ENCODE results near the gene RNF222.
"Not testable (repeated sequence)": the region's sequence is repeated elsewhere in the genome, so short reads cannot be mapped to it uniquely, and the experiment has no call there.

Gene RNF222

DNA sequence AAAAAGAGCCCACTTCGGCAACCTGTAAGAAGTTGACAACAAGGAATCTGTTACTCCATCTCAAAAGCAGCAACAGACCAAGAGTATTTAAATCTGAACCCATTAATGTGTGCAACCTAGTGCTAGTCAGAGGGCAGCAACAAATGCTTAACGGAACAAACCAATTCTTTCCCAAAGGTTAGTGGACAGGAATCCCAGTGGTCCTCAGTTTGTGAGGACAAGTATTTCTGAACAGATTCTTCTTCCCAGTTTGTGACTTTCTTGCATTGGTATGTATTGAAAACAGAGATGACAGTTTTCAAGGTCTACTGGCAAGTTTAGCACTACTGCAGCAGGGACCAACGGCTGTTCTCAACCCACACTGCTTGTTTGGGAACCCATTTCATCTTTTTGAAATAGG lies 17.6 kb downstream of the RNF222 start:
- no peaks in the 10 kb centered on the region for H3K9me3 Mint-ChIP-seq
- H3K27me3 Mint-ChIP-seq, result no peaks in the 10 kb centered on the region
- H3K27ac Mint-ChIP-seq, result no peak overlapping the region
- peak overlapping the region in 1 of 2 donors; percentile 95 for H3K4me3 Mint-ChIP-seq
- ATAC-seq (replicated peaks), result no peak
- no peak for DNase-seq
- H3K4me1 Mint-ChIP-seq, result peaks cover 32 to 70% of the 10 kb centered on the region in 2 donors
- H3K36me3 Mint-ChIP-seq, result peaks cover 51 to 65% of the 10 kb centered on the region in 2 donors

DNA sequence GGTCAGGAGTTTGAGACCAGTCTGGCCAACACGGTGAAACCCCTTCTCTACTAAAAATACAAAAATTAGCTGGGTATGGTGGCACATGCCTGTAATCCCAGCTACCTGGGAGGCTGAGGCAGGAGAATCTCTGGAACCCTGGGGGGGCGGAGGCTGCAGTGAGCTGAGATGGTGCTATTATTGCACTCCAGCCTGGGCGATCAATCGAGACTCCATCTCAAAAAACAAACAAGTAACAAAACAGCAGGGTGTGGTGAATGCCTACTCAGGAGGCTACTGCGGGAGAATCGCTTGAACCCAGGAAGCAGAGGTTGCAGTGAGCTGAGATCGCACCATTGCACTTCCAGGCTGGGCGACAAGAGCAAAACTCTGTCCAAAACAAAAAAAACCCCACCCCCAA lies 19.5 kb downstream of the RNF222 start:
- not testable (repeated sequence) for H3K9me3 Mint-ChIP-seq; DNase-seq; H3K27me3 Mint-ChIP-seq; ATAC-seq (replicated peaks)
- Mint-ChIP-seq H3K36me3 (peaks cover 54 to 63% of the 10 kb centered on the region in 2 donors), H3K4me1 (peaks cover 29 to 59% of the 10 kb centered on the region in 2 donors), H3K4me3 (peak overlapping the region in 1 of 2 donors; percentile 41), H3K27ac (peak overlapping the region; percentile 71)

DNA sequence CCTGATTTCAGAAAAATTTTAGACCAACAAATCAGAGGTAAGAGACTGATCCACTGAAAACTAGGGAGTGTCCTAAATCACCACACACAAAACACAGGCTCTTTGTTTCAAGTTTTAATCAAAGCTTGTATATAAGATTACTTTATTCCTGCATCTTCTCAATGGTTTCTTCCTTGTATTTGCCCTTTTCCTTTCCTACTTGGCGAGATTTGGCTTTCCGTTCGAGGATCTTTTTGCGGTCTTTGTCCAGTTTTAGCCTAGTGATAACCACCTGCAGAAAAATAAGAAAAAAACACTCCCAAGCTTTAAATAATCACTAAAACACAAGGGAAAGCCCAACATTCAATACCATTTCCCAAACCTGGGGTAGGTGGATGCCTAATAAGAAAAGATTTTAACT lies 20.2 kb downstream of the RNF222 start:
- peaks cover 25 to 59% of the 10 kb centered on the region in 2 donors for H3K4me1 Mint-ChIP-seq
- no peak for DNase-seq
- peaks cover 50 to 59% of the 10 kb centered on the region in 2 donors for H3K36me3 Mint-ChIP-seq
- H3K27me3 Mint-ChIP-seq, result no peaks in the 10 kb centered on the region
- peak overlapping the region in 1 of 2 donors; percentile 26 for H3K4me3 Mint-ChIP-seq
- no peak overlapping the region for H3K27ac Mint-ChIP-seq
- H3K9me3 Mint-ChIP-seq, result no peaks in the 10 kb centered on the region
- no peak for ATAC-seq (replicated peaks)

DNA sequence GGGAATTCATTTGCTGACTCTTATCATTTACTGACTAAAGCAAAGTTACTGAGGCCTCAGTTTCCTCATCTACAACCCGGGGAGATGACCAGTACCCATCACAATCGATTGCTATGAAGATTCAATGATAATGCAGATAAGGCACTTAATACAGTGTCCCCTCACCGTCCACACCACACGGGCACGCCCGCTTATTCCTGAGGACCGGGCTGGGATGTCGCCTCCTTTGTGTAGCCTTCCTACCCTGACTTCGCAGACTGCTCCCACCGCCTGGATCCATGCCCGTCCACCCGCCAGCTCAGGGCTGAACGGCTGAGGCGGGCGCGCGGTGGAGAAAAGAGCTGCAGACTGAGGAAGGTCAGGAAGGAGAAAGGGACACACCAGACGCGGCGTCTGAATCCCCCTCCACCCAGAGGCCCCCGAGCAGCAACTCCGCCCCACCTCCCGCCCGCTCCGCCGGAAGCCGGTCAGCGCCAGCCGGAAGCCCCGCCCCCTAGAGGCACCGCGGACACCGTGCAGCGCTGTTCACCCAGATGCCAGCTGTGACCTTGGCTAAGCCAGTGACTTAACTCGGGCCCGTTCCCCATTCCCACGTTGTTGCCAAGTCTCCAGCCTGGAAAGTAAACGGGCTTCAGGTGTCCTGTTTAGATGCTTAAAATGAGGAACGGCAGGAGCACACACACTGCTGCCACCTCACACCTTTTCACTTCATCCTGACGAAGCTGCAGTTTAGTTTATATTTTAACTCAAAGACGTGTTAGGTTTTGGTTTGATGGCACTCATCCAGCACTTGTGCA lies 21.2 kb downstream of the RNF222 start, which contains the start of gene KRABD2:
Gene KRABD2 (minus strand): TSS at position 434 of the 797 bp plus-strand sequence.
- ATAC-seq (replicated peaks), result peak; percentile 97 to 99
- Mint-ChIP-seq H3K36me3 (peaks cover 44 to 52% of the 10 kb centered on the region in 2 donors), H3K27ac (peak within 1 kb of the TSS; percentile 87), H3K4me3 (peak within 1 kb of the TSS; percentile 89), H3K9me3 (no peaks in the 10 kb centered on the region), H3K27me3 (no peaks in the 10 kb centered on the region), H3K4me1 (peaks cover 24 to 59% of the 10 kb centered on the region in 2 donors)
- peak; percentile 86 for DNase-seq

DNA sequence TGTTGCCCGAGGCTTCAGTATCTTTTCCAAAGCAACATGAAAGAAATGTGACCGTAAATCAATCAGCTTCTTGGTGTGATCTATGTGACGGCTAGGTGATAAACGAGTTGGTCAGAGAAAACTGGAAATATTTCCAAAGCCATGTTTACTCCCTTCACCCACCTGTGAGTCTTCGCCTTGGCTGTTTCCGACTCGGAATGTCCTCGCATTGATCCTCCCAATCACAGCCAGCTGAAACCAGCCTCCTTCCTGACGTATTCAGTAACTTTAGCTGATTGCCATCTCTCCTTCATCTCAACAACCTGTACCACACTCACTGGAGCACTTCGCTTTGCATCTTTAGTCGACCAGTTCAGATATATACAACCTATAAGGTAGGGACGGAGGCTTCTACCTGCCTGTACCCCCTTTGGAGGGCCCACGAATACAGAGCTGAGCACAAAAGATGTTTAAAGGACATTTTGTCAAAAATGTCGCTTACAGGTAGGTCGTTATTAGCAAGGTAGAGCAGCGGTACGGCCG lies 21.8 kb downstream of the RNF222 start:
- peaks cover 18 to 52% of the 10 kb centered on the region in 2 donors for H3K4me1 Mint-ChIP-seq
- no peak for DNase-seq
- no peaks in the 10 kb centered on the region for H3K9me3 Mint-ChIP-seq
- peaks cover 39 to 45% of the 10 kb centered on the region in 2 donors for H3K36me3 Mint-ChIP-seq
- no peaks in the 10 kb centered on the region for H3K27me3 Mint-ChIP-seq
- peak overlapping the region; percentile 87 for H3K27ac Mint-ChIP-seq
- H3K4me3 Mint-ChIP-seq, result peak overlapping the region; percentile 89
- peak in 1 of 2 donors; percentile 20 for ATAC-seq (replicated peaks)

DNA sequence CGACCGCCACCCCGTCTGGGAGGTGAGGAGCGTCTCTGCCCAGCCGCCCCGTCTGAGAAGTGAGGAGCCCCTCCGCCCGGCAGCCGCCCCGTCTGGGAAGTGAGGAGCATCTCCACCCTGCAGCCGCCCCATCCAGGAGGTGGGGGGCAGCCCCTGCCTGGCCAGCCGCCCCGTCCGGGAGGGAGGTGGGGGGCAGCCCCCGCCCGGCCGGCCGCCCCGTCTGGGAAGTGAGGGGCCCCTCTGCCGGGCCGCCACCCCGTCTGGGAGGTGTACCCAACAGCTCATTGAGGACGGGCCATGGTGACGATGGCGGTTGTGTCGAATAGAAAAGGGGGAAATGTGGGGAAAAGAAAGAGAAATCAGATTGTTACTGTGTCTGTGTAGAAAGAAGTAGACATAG lies 23.8 kb downstream of the RNF222 start:
- not testable (repeated sequence) for ATAC-seq (replicated peaks); H3K4me3 Mint-ChIP-seq; H3K9me3 Mint-ChIP-seq; H3K27me3 Mint-ChIP-seq; H3K27ac Mint-ChIP-seq; DNase-seq
- Mint-ChIP-seq H3K36me3 (peaks cover 41 to 45% of the 10 kb centered on the region in 2 donors), H3K4me1 (peaks cover 18 to 52% of the 10 kb centered on the region in 2 donors)

DNA sequence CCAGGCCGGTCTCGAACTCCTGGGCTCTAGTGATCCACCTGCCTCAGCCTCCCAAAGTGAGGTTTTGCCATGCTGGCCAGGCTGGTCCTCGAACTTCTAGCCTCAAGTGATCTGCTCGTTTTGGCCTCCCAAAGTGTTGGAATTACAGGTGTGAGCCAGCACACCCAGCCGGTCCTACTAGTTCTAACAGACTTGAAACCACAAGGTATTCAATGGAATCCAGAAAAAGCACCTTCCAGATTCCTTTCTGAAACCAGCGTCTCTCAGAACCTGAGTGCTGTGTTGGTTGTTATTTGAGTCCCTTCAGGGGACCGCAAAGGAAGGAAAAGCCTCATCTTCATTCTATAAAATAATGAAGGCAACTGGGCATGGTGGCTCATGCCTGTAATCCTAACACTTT lies 25.2 kb downstream of the RNF222 start:
- no peak for ATAC-seq (replicated peaks)
- peaks cover 31 to 43% of the 10 kb centered on the region in 2 donors for H3K36me3 Mint-ChIP-seq

DNA sequence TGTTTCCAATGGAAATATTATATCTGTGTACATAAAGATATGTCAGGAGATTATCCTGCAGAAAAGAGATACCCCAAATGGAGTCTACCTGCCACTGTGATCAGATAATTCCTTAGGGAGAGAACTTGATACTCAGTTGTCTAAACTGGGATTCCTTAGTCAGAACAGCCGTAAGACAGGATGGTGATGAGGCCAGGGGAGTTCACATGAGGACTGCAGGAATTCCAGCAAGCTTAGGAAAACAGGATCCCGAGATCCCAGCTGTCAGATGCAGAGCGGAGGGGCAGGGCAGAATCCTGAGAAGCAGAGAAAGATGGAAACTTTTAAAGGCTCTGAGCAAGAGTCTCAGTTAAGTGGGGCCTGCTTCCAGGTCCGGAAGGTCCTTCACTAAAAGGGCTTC lies 25.8 kb downstream of the RNF222 start:
- H3K4me1 Mint-ChIP-seq, result peaks cover 12 to 32% of the 10 kb centered on the region in 2 donors
- H3K27me3 Mint-ChIP-seq, result no peaks in the 10 kb centered on the region
- DNase-seq (no peak), ATAC-seq (replicated peaks) (no peak)
- no peaks in the 10 kb centered on the region for H3K9me3 Mint-ChIP-seq
- peak overlapping the region; percentile 38 for H3K27ac Mint-ChIP-seq
- no peak overlapping the region for H3K4me3 Mint-ChIP-seq
- H3K36me3 Mint-ChIP-seq, result peaks cover 28 to 39% of the 10 kb centered on the region in 2 donors

More for the DNA sequence above, 25.2 kb downstream of the RNF222 start:
- Mint-ChIP-seq H3K4me1 (peaks cover 14 to 38% of the 10 kb centered on the region in 2 donors), H3K27ac (no peak overlapping the region), H3K4me3 (no peak overlapping the region), H3K27me3 (no peaks in the 10 kb centered on the region), H3K9me3 (no peaks in the 10 kb centered on the region)
- no peak for DNase-seq

DNA sequence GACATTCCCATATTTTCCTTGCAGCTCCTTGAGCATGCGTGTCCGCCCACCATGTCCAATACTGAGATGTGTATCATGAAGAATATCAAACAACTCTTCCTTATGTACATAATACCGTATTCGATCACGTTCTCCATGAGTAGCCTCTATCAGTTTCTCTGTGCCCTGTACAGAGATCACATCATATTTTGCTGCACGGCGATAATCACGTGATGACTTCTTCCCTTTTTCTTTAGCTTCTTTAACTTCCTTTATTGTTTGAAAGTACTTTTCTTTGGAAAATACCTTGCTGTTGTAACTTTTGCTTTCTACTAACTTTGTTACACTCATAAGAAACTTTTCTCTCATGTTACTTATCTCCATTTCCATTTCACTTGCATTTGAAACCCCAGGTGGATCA lies 27.7 kb downstream of the RNF222 start:
- peaks cover 6 to 15% of the 10 kb centered on the region in 2 donors for H3K4me1 Mint-ChIP-seq
- peaks cover 18 to 28% of the 10 kb centered on the region in 2 donors for H3K36me3 Mint-ChIP-seq
- no peak for DNase-seq
- H3K4me3 Mint-ChIP-seq, result peak overlapping the region; percentile 2 to 40
- no peaks in the 10 kb centered on the region for H3K9me3 Mint-ChIP-seq
- peak; percentile 41 to 65 for ATAC-seq (replicated peaks)
- no peaks in the 10 kb centered on the region for H3K27me3 Mint-ChIP-seq
- peak overlapping the region; percentile 89 for H3K27ac Mint-ChIP-seq

DNA sequence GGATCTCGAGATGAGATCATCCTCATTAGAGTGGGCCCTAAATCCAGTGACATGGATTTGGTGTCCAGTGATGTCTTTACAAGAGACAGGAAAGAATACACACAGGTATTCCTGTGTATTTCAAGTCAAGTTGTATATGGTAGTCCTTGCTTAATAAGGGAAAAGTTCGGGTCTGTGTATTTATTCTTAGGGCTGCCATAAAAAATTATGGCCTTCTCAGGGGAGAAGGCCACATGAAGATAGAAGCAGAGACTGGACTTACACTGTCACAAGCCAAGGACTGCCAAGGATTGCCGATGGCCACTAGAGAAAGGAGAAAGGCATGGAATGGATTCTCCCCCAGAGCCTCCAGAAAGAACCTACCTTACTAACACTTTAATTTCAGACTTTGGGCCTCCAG lies 29.4 kb downstream of the RNF222 start:
- Mint-ChIP-seq H3K9me3 (no peaks in the 10 kb centered on the region), H3K36me3 (peaks cover 18 to 27% of the 10 kb centered on the region in 2 donors), H3K4me3 (no peak overlapping the region), H3K27me3 (no peaks in the 10 kb centered on the region), H3K4me1 (peaks cover 6 to 15% of the 10 kb centered on the region in 2 donors), H3K27ac (no peak overlapping the region)
- no peak for ATAC-seq (replicated peaks)
- no peak for DNase-seq

DNA sequence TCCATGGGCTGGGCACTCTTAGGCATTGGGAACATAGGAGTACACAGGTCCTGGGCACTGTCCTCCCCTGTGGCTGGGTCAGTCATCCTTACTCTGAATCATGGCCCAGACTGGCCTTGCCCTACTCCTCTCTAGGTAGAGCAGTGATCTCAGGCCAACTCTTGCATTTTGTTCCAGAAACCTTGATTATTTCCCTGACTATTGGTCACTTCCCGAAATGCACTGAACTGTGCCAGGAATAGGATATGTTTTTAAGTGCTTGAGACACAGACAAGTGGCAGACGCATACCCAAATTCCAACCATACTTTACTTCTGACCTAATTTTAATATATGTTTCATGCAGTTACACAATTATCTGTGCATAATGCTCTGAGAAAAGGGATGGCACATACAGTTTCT lies 31.4 kb downstream of the RNF222 start:
- no peak for ATAC-seq (replicated peaks)
- Mint-ChIP-seq H3K27me3 (no peaks in the 10 kb centered on the region), H3K4me1 (peaks cover 6 to 15% of the 10 kb centered on the region in 2 donors), H3K4me3 (no peak overlapping the region), H3K9me3 (no peaks in the 10 kb centered on the region), H3K36me3 (peaks cover 13 to 23% of the 10 kb centered on the region in 2 donors), H3K27ac (no peak overlapping the region)
- no peak for DNase-seq

DNA sequence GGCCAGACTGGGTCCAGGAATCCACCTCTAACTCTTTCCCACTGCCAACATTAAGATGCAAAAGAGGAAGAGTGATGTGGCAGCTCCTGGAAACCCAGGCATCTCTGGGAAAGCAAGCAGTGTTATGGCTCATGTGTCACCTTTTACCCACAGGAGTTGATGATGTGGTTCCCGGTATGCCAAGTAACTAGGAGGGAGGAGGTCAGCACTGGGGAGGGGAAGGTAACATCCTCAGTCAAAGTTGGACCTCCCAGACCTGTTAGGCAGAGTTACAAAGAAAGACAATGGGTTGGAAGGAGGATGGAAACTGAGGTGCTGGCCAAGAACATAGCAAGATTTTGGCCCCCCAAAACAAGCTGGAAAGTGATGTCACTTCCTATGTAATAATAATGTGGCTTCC lies 32.5 kb downstream of the RNF222 start:
- H3K4me1 Mint-ChIP-seq, result peaks cover 5 to 12% of the 10 kb centered on the region in 2 donors
- ATAC-seq (replicated peaks) (no peak), DNase-seq (no peak)
- no peaks in the 10 kb centered on the region for H3K9me3 Mint-ChIP-seq
- no peaks in the 10 kb centered on the region for H3K27me3 Mint-ChIP-seq
- peaks cover 13 to 21% of the 10 kb centered on the region in 2 donors for H3K36me3 Mint-ChIP-seq
- H3K4me3 Mint-ChIP-seq, result no peak overlapping the region
- no peak overlapping the region for H3K27ac Mint-ChIP-seq

DNA sequence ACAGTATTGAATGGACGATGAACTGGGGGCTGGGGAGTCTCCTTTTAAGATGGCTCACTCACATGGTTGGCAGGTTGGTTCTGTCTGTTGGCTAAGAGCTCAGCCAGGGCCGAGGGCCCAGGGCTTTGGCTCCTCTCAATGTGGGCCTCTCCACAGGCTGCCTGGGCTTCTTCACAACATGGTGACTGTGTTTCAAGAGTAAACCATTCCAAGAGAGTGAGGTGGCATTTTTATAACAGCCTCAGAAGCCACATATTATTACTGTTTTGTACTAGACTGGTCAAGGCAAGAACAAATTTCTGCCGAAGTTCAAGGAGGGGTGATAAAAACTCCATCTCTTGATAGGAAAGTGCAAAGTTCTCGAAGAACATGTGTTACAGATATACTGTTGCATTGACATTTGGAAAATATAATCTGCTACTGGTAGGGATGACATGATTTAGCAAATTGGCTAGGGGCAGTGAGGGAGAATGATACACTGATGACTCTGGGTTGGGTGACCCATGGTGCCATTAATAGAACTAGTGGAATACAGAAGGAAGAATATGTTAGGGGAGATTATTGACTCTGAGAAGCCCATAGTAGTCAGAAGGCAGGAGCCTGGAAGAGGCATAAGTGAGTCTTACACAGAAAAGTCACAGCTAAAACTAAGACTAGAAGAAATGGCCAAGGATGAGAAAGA lies 34.8 kb downstream of the RNF222 start:
- H3K4me1 Mint-ChIP-seq, result peaks cover 6 to 7% of the 10 kb centered on the region in 2 donors
- H3K4me3 Mint-ChIP-seq, result no peak overlapping the region
- H3K27me3 Mint-ChIP-seq, result no peaks in the 10 kb centered on the region
- peaks cover 3 to 4% of the 10 kb centered on the region in 2 donors for H3K36me3 Mint-ChIP-seq
- no peak overlapping the region for H3K27ac Mint-ChIP-seq
- DNase-seq (no peak), ATAC-seq (replicated peaks) (no peak)
- no peaks in the 10 kb centered on the region for H3K9me3 Mint-ChIP-seq

DNA sequence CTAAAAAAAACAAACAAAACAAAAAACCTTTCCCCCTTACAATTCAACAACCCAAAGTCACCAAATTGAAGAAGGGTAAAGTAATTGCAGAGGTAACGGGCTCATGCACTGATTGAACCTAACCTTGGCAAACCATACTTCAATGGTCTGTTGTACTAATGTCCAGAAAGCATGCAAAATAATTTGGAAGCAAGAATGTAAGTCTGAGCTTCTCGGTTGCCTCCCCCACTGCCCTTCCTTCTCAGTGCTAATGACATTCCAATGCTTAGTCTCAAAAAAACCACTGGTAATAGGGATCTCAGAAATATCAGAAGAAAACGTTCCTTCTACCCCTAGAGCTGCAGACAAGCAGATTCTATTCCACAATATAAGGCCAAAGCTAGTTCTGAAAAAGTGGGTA lies 36.9 kb downstream of the RNF222 start:
- H3K27me3 Mint-ChIP-seq, result no peaks in the 10 kb centered on the region
- ATAC-seq (replicated peaks) (no peak), DNase-seq (no peak)
- no peak overlapping the region for H3K4me3 Mint-ChIP-seq
- H3K9me3 Mint-ChIP-seq, result no peaks in the 10 kb centered on the region
- H3K36me3 Mint-ChIP-seq, result peaks cover 0 to 4% of the 10 kb centered on the region in 2 donors
- no peak overlapping the region for H3K27ac Mint-ChIP-seq
- peaks cover 6 to 7% of the 10 kb centered on the region in 2 donors for H3K4me1 Mint-ChIP-seq

All from stimulated activated naive B cell treated with anti-CD40 and anti-IgM and Interleukin-4, amounts not matched to agents 10 μg/mL and 1 μg/mL and 100 μg/mL, for 72 hours (primary cell).